K562 (cell line): ENCODE measurements around the gene XKR7. TPM values are rescaled to one million over a fixed set of nuclear protein-coding genes. Genes with fewer than 3 reads are reported as not detected.

Experiments used
- ATAC-seq: fragments of 200-7000 bp; cut with Tn5 transposase; 3 replicates; pipeline ENCODE4 v1.9.1; 2020; ENCODE audit warnings: moderate library complexity
- BruUV-seq: library from RNA; stranded (reverse); fragments of 400-500 nt; replicated peaks from 2 replicates; lab custom pipeline; 2021; lab: Mats Ljungman, UMichigan
- CTCF ChIA-PET: fragments of 300-600 bp; formaldehyde crosslinking; extraction: SDS; loops from one replicate; lab custom pipeline; 2021; ENCODE audit warnings: low intra/inter-chr PET ratio; lab: Yijun Ruan, JAX
- POLR2A ChIA-PET: fragments of 300-600, 350-650 bp; sonication (Branson Sonifier 250); formaldehyde crosslinking; extraction: SDS; loops from one replicate; lab custom pipeline; 2021; ENCODE audit warnings: antibody characterized with exemption, inconsistent platforms; lab: Yijun Ruan, JAX
- DNase-seq, 4 experiments: peaks; one replicate each; pipeline versions ENCODE4 v3.0.0 to v3.0.0-alpha.2; 2011 to 2018; ENCODE audit warnings: low spot score in 3 of 4, mixed read lengths in 3 of 4; ENCODE audit errors: extremely low read depth in 1 of 4
- FAIRE-seq: peaks from 2 replicates; lab custom pipeline; 2011; peaks lifted over from hg19 to GRCh38; lab: Jason Lieb, UNC
- H2AFZ ChIP-seq: 2 replicates; pipeline ENCODE4 v1.6.0; 2011; ENCODE audit warnings: low read depth, low read length, control low read depth, inconsistent platforms
- H3K27ac ChIP-seq: fragments of 200-600 bp; 3 replicates; pipeline ENCODE4 v1.8.0; 2011; ENCODE audit warnings: low read depth, mild to moderate bottlenecking, control low read depth, inconsistent platforms, low read length, moderate library complexity, mixed read lengths; ENCODE audit errors: extremely low read depth
- H3K27me3 ChIP-seq, 2 experiments: fragments of 300-600 bp in 1 of 2; 2 replicates in 1 of 2; 3 replicates in 1 of 2; pipeline versions ENCODE4 v1.6.0 to v1.8.0; 2011; ENCODE audit warnings: inconsistent platforms in 2 of 2, low read length in 2 of 2, mild to moderate bottlenecking in 1 of 2, mixed read lengths in 1 of 2, moderate library complexity in 1 of 2; ENCODE audit not compliant: control insufficient read depth in 2 of 2, insufficient read depth in 2 of 2
- H3K36me3 ChIP-seq: fragments of 300-600 bp; 3 replicates; pipeline ENCODE4 v1.8.0; 2011; ENCODE audit warnings: mild to moderate bottlenecking, low read length, inconsistent platforms; ENCODE audit not compliant: control insufficient read depth, insufficient read depth
- H3K4me1 ChIP-seq, 2 experiments: fragments of 200-600 bp in 1 of 2; replicated peaks in 1 of 2; 2 replicates in 1 of 2; 3 replicates in 1 of 2; pipeline versions ENCODE4 v1.5.1 to v1.8.0; 2011; ENCODE audit warnings: inconsistent platforms in 2 of 2, low read length in 2 of 2, mild to moderate bottlenecking in 1 of 2, mixed read lengths in 1 of 2, moderate library complexity in 1 of 2; ENCODE audit not compliant: control insufficient read depth in 2 of 2, insufficient read depth in 2 of 2
- H3K4me2 ChIP-seq: 2 replicates; pipeline ENCODE4 v1.6.1; 2011; ENCODE audit warnings: low read length, control low read depth, inconsistent platforms, mixed read lengths; ENCODE audit not compliant: insufficient read depth
- H3K4me3 ChIP-seq: fragments of 200-600 bp; sonication (generic), shearing (Covaris generic); 2 replicates; pipeline ENCODE4 v1.5.1; 2016; ENCODE audit warnings: control low read depth, inconsistent platforms
- H3K79me2 ChIP-seq: fragments of 200-600 bp; 3 replicates; pipeline ENCODE4 v1.8.0; 2011; ENCODE audit warnings: low read length, inconsistent platforms; ENCODE audit not compliant: control insufficient read depth, insufficient read depth
- H3K9ac ChIP-seq, 2 experiments: 2 replicates each; pipeline versions ENCODE4 v1.6.0 to v1.6.1; 2011; ENCODE audit warnings: low read depth in 2 of 2, low read length in 2 of 2, control low read depth in 1 of 2, inconsistent platforms in 1 of 2, mild to moderate bottlenecking in 1 of 2, mixed read lengths in 1 of 2; ENCODE audit not compliant: insufficient read depth in 1 of 2
- H3K9me1 ChIP-seq: one replicate; pipeline ENCODE4 v1.6.0; 2011; ENCODE audit warnings: inconsistent platforms, mild to moderate bottlenecking, low read length, moderate library complexity; ENCODE audit not compliant: control insufficient read depth, insufficient read depth
- H3K9me3 ChIP-seq: replicated peaks from 2 replicates; pipeline ENCODE4 v1.5.1; 2011; ENCODE audit warnings: low read depth, low read length, inconsistent platforms; ENCODE audit not compliant: control insufficient read depth, insufficient read depth
- H4K20me1 ChIP-seq: replicated peaks from 2 replicates; pipeline ENCODE4 v1.6.1; 2011; ENCODE audit warnings: low read length, inconsistent platforms, mixed read lengths; ENCODE audit not compliant: control insufficient read depth, insufficient read depth
- ATF3 ChIP-seq, 2 experiments: fragments of 450-650 bp in 1 of 2; sonication (generic) in 1 of 2; formaldehyde crosslinking in 1 of 2; IDR thresholded peaks in 1 of 2; conservative IDR thresholded peaks in 1 of 2; 2 replicates each; pipeline versions ENCODE4 v1.6.1 to v1.8.1; 2016 to 2023; ENCODE audit warnings: mild to moderate bottlenecking in 2 of 2, moderate library complexity in 2 of 2, inconsistent platforms in 1 of 2, missing genetic modification reagents in 1 of 2
- BCOR ChIP-seq: fragments of 450-650 bp; IDR thresholded peaks from 2 replicates; pipeline ENCODE4 v1.6.1; 2016
- GABPB2 ChIP-seq: fragments of 250-450 bp; sonication (Bioruptor Pico); conservative IDR thresholded peaks from 2 replicates; pipeline ENCODE4 v1.5.1; 2021; ENCODE audit warnings: mild to moderate bottlenecking
- KDM1A ChIP-seq, 2 experiments: fragments of 450-650 bp; IDR thresholded peaks; 2 replicates each; pipeline ENCODE4 v1.6.1; 2016; ENCODE audit warnings: mild to moderate bottlenecking in 2 of 2
- RBFOX2 ChIP-seq: fragments of 200-400 bp; formaldehyde crosslinking; IDR thresholded peaks from 2 replicates; pipeline ENCODE4 v1.6.1; 2017; ENCODE audit warnings: low read depth, mild to moderate bottlenecking, low read length, moderate library complexity
- RBM25 ChIP-seq: fragments of 200-400 bp; formaldehyde crosslinking; IDR thresholded peaks from 2 replicates; pipeline ENCODE4 v1.6.1; 2018; ENCODE audit warnings: low read length, low read depth, moderate library complexity; ENCODE audit not compliant: severe bottlenecking
- ZFP36 ChIP-seq: fragments of 150-350 bp; IDR thresholded peaks from 2 replicates; pipeline ENCODE4 v1.6.1; 2018; ENCODE audit warnings: low read length, low read depth; ENCODE audit not compliant: partially characterized antibody
- ZNF512 ChIP-seq: IDR thresholded peaks from 2 replicates; pipeline ENCODE4 v1.6.1; 2016; ENCODE audit warnings: missing genetic modification characterization, missing compliant biosample characterization
- WGBS: fragments of 100-300 bp; shearing (Covaris generic); methylation state at CpG from one replicate; pipeline ENCODE4 v1.1.6; 2016; ENCODE audit warnings: low coverage, mixed read lengths; ENCODE audit not compliant: insufficient coverage; ENCODE audit errors: missing lambda C conversion rate; 5-methylcytosine and 5-hydroxymethylcytosine counted together
- in situ Hi-C: fragments of 300-500 bp; cut with MboI; formaldehyde crosslinking; loops from 4 replicates; pipeline ENCODE4 v1.15.0; 2018; ENCODE audit warnings: inconsistent platforms, mixed read lengths
- intact Hi-C: fragments of 100-400 bp; cut with micrococcal nuclease; formaldehyde crosslinking; loops from 2 replicates; pipeline ENCODE4 v1.14.2; 2022
- polyA plus RNA-seq, 8 experiments: library from polyadenylated mRNA; depleted of rRNA in 4 of 8; stranded (reverse) in 5 of 8; unstranded in 3 of 8; fragments of >200 nt; fragmentation: Nextera tagmentation in 2 of 8; fragmentation: Illumina TruSeq in 1 of 8; extraction: Ambion mirVana in 2 of 8; extraction: Trizol in 1 of 8; gene quantifications; 2 replicates each; pipeline versions ENCODE4 v1.2.1 to v1.2.3, GENCODE V29; 2011 to 2014; ENCODE audit warnings: inconsistent platforms in 1 of 8, missing spikeins in 1 of 8
- total RNA-seq, 7 experiments: library from RNA; depleted of rRNA in 6 of 7; stranded (reverse); fragments of >200 nt in 6 of 7; fragmentation: Illumina TruSeq in 2 of 7; extraction: Trizol in 2 of 7; gene quantifications; 2 replicates each; pipeline versions ENCODE4 v1.2.1 to v1.2.3, GENCODE V29; 2011 to 2021; ENCODE audit warnings: low replicate concordance in 1 of 7

The XKR7 gene
- total and polyA plus RNA-seq, 9 of the 15 experiments (the other 6 are each of a cell fraction or from before 2014, with no cell fraction given), result 0.02 TPM; not detected in 8

- Histone ChIP-seq H3K4me1 (no peaks in the 10 kb centered on the region; a peak in 1 of 5 replicates), H3K4me2 (no peak overlapping the region), H3K36me3 (no peaks in the 10 kb centered on the region), H4K20me1 (no peaks in the 10 kb centered on the region; the same call in none of the 2 replicates), H3K9ac (no peak overlapping the region), H2AFZ (no peak overlapping the region), H3K27me3 (peaks cover 2 to 32% of the 10 kb centered on the region in 2 experiments; a peak in 3 of 5 replicates), H3K9me1 (no peaks in the 10 kb centered on the region), H3K27ac (no peak overlapping the region), H3K4me3 (no peak overlapping the region), H3K9me3 (no peaks in the 10 kb centered on the region), H3K79me2 (no peaks in the 10 kb centered on the region)
- DNase-seq (no peak), ATAC-seq (no peak), FAIRE-seq (no peak)
- POLR2A ChIA-PET, result no interaction called here
- WGBS, result 7% methylated on average over 5 of the region's 5 CpGs
- in situ Hi-C loops (no loop called here), intact Hi-C loops (no loop called here)
- CTCF ChIA-PET, result no interaction called here
- BruUV-seq, result no TSS peak
- TF ChIP-seq BCOR (peak; percentile 50; the same call in 1 of the 2 replicates), RBFOX2 (no peak), ZFP36 (peak; percentile 74), GABPB2 (CRISPR knock-in tag) (no peak), KDM1A (IDR thresholded peaks at IDR 0.05) (peak in 1 of 2 experiments; percentile 31; a peak in 1 of 4 replicates), ATF3 (IDR thresholded peaks at IDR 0.05) (peak; percentile 21; the same call in 1 of the 2 replicates), ATF3 (CRISPR knock-in tag; conservative IDR thresholded peaks at IDR 0.05) (no peak), RBM25 (peak; percentile 36), ZNF512 (tag) (no peak)
These were observed 20.6 kb downstream of the XKR7 start for GRCh38 chr20:31988430-31989015.
